ENCODE results near the gene FDPS.

Gene FDPS

GRCh38 chr1:155300553-155301329 lies 7.9 kb upstream of the FDPS start:
- Histone ChIP-seq H3K4me3 (ENCODE audit: low read length) (no peak overlapping the region), H3F3A (ENCODE audit: control insufficient read depth, insufficient read depth) (no peaks in the 10 kb centered on the region), H3K4me2 (ENCODE audit: low read length) (no peak overlapping the region), H4K20me1 (ENCODE audit: control insufficient read depth, insufficient read depth, low read depth, low read length) (no peaks in the 10 kb centered on the region), H3K27me3 (ENCODE audit: control insufficient read depth, low read length) (no peaks in the 10 kb centered on the region), H3K79me2 (ENCODE audit: control insufficient read depth, low read length) (no peaks in the 10 kb centered on the region), H3K9me3 (ENCODE audit: control insufficient read depth, insufficient read depth, low read length) (no peaks in the 10 kb centered on the region), H3K4me1 (ENCODE audit: control insufficient read depth, low read length) (peaks cover 22% of the 10 kb centered on the region), H3K9me2 (replicated peaks; ENCODE audit: control insufficient read depth, low read length) (no peaks in the 10 kb centered on the region), H3K27ac (ENCODE audit: low read depth, low read length) (no peak overlapping the region), H3K36me3 (ENCODE audit: control insufficient read depth, low read length) (no peaks in the 10 kb centered on the region)
- no peak for TF ChIP-seq EZH2phosphoT487 (IDR thresholded peaks at IDR 0.05; ENCODE audit: borderline replicate concordance, low read length)
- TF ChIP-seq CTCF (IDR thresholded peaks at IDR 0.05; ENCODE audit: low read depth, low read length, poor library complexity, severe bottlenecking) = no peak

GRCh38 chr1:155301342-155301841 lies 7.3 kb upstream of the FDPS start, which contains the start of gene PKLR:
TSS of gene PKLR (minus strand) at chr1:155301438. CDS start at chr1:155301395, 43 bp downstream.
- no peak for TF ChIP-seq EZH2phosphoT487 (IDR thresholded peaks at IDR 0.05; ENCODE audit: borderline replicate concordance, low read length)
- no peak for TF ChIP-seq CTCF (IDR thresholded peaks at IDR 0.05; ENCODE audit: low read depth, low read length, poor library complexity, severe bottlenecking)
- no peaks in the 10 kb centered on the region for H3K79me2 ChIP-seq (ENCODE audit: control insufficient read depth, low read length)
- no peak within 1 kb of the TSS for H3K4me2 ChIP-seq (ENCODE audit: low read length)
- no peaks in the 10 kb centered on the region for H3K9me2 ChIP-seq (replicated peaks; ENCODE audit: control insufficient read depth, low read length)
- no peaks in the 10 kb centered on the region for H3K36me3 ChIP-seq (ENCODE audit: control insufficient read depth, low read length)
- H3K4me3 ChIP-seq (ENCODE audit: low read length) = no peak within 1 kb of the TSS
- H3K27ac ChIP-seq (ENCODE audit: low read depth, low read length) = no peak within 1 kb of the TSS
- H3K9me3 ChIP-seq (ENCODE audit: control insufficient read depth, insufficient read depth, low read length) = no peaks in the 10 kb centered on the region
- H4K20me1 ChIP-seq (ENCODE audit: control insufficient read depth, insufficient read depth, low read depth, low read length) = no peaks in the 10 kb centered on the region
- no peaks in the 10 kb centered on the region for H3F3A ChIP-seq (ENCODE audit: control insufficient read depth, insufficient read depth)
- peaks cover 17% of the 10 kb centered on the region for H3K4me1 ChIP-seq (ENCODE audit: control insufficient read depth, low read length)
- H3K27me3 ChIP-seq (ENCODE audit: control insufficient read depth, low read length) = no peaks in the 10 kb centered on the region

GRCh38 chr1:155304558-155305063 lies 4.1 kb upstream of the FDPS start:
- Histone ChIP-seq H3K4me1 (ENCODE audit: control insufficient read depth, low read length) (peaks cover 15% of the 10 kb centered on the region), H3K27me3 (ENCODE audit: control insufficient read depth, low read length) (no peaks in the 10 kb centered on the region), H3K36me3 (ENCODE audit: control insufficient read depth, low read length) (peaks cover 9% of the 10 kb centered on the region), H4K20me1 (ENCODE audit: control insufficient read depth, insufficient read depth, low read depth, low read length) (no peaks in the 10 kb centered on the region), H3F3A (ENCODE audit: control insufficient read depth, insufficient read depth) (peaks cover 6% of the 10 kb centered on the region), H3K4me2 (ENCODE audit: low read length) (no peak overlapping the region), H3K27ac (ENCODE audit: low read depth, low read length) (no peak overlapping the region), H3K9me2 (replicated peaks; ENCODE audit: control insufficient read depth, low read length) (no peaks in the 10 kb centered on the region), H3K4me3 (ENCODE audit: low read length) (no peak overlapping the region), H3K79me2 (ENCODE audit: control insufficient read depth, low read length) (peaks cover 10% of the 10 kb centered on the region), H3K9me3 (ENCODE audit: control insufficient read depth, insufficient read depth, low read length) (no peaks in the 10 kb centered on the region)
- no peak for TF ChIP-seq EZH2phosphoT487 (IDR thresholded peaks at IDR 0.05; ENCODE audit: borderline replicate concordance, low read length)
- TF ChIP-seq CTCF (IDR thresholded peaks at IDR 0.05; ENCODE audit: low read depth, low read length, poor library complexity, severe bottlenecking) = no peak
